HG03432 (cell line): ENCODE measurements around the gene CDC42.
A peak's percentile ranks its signal among the peaks of the same experiment; 100 is the strongest.

Source experiments
- ATAC-seq: cut with Tn5 transposase; IDR thresholded peaks from one replicate; pipeline ENCODE4 v1.9.1; 2021; ENCODE audit warnings: mild to moderate bottlenecking, moderate library complexity; ENCODE audit not compliant: unreplicated experiment

Gene CDC42

DNA sequence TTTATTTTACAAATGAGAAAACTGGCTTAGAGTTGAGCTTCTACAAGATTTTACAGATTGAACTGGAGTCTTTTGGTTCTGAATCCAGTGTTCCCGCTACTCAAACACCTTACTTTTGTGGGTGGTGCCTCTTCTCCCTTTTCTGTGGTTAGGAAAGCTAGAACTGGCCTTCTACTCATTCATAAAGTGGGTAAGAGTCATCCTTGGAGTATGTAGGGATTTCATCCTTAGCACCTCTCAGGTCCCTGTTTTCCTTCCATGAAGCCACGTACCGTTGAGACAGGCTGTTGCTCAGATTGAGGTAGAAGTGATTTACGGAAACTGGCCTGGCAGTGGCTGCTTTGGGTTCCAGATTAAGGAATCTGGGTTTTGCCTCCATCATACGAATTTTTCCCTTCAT, 54.6 kb downstream of the CDC42 start:
- no peak for ATAC-seq

DNA sequence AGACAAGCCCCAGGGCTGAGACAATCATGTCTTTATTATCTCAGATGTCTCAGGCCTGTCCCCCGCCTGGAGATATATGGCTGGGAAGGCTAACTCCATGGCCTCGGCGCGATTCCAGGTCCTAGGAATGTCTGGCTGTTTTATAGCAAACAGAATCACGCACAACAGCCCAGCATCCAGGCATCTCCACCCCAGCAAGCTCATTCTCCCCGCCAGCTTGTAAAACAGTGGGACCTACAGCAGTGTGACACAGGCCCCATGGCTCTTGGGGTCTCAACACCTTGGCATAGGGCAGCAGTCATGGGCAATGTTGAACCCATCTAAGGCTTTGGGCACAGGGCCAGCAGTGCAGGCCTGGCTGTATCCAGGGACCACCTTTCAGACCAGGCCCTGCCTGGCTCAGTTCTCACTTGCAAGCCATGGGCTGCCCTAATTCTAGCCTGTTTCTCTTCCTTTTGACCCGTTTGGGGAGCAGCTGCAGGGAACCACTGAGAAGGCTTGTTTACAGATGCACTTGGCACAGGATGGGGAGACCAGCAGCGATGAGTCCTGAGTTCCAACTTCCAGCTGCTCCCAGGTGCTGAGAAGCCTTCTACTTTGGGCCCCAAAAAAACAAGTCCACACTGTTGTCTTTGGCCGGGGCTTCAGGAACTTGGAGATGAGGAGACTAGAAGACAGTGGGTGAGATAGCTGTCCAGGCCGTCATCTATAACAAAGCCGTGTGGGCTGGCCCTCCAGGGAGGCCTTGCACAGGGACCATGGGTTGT, 56.0 kb downstream of the CDC42 start:
- ATAC-seq = no peak

DNA sequence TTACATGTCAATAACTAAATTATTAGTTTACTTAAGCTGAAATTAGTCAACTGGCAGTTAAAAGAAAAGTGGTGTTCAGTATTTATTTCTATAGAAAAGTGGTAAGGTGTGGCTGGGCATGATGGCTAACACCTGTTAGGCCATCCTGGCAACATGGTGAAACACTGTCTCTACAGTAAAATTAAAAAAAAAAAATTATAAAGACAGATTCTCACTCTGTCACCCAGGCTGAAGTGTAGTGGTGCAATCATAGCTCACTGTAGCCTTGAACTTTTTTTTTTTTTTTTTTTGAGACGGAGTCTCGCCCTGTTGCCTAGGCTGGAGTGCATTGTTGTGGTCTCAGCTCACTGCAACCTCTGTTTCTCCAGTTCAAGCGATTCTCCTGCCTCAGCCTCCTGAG, 57.5 kb downstream of the CDC42 start:
- no peak for ATAC-seq

GRCh38 chr1:22111115-22111514, 58.6 kb downstream of the CDC42 start:
- ATAC-seq = no peak

- ATAC-seq = no peak
These were observed 59.1 kb downstream of the CDC42 start for GRCh38 chr1:22111620-22112019.

- no peak for ATAC-seq
These were observed 60.0 kb downstream of the CDC42 start for GRCh38 chr1:22112554-22112953.

GRCh38 chr1:22114083-22115012, 61.8 kb downstream of the CDC42 start:
- ATAC-seq = no peak

DNA sequence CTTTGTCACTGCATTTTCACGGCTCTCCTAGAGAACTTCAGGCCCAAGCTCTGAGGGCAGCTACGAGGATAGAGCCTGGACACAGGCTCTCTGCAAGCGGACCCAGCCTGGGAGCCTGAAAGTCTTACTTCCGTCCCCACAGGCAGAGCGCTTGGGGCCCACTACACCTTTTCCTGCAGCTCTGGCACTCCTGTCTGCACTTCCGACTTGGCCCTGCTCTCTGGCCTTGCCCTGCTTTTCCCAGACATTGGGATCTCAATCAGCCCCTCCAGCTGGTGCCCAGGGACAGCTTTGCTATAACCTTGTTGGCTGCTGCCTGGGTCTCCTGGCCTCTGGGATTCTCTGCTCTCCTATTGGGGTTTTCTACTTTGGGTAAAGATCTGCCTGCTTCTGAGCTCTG, 62.8 kb downstream of the CDC42 start:
- no peak for ATAC-seq

- ATAC-seq = no peak
These were observed 64.7 kb downstream of the CDC42 start for GRCh38 chr1:22117238-22117637.

GRCh38 chr1:22117851-22118250, 65.3 kb downstream of the CDC42 start:
- no peak for ATAC-seq

- peak; percentile 6 for ATAC-seq
These were observed 65.9 kb downstream of the CDC42 start for GRCh38 chr1:22118291-22118992.

GRCh38 chr1:22119626-22120468, 67.3 kb downstream of the CDC42 start:
- no peak for ATAC-seq

DNA sequence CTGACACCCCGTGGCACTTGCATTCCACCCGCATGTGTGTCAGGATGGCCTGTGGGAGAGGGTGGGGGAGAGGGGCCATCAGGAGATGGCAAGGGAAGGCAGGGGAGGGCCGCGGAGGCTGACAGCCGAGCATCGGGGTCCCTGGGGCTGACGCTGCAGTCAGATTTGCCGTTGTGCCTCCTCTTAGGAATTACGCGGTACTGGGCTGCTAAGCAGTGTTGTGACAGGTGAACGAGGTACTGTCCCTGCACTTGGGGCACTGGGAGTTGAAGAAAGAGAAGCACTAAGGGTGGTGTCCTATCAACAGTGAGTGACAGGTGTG, 67.9 kb downstream of the CDC42 start:
- ATAC-seq = no peak

- ATAC-seq = no peak
These were observed 69.0 kb downstream of the CDC42 start for GRCh38 chr1:22121421-22121911.

DNA sequence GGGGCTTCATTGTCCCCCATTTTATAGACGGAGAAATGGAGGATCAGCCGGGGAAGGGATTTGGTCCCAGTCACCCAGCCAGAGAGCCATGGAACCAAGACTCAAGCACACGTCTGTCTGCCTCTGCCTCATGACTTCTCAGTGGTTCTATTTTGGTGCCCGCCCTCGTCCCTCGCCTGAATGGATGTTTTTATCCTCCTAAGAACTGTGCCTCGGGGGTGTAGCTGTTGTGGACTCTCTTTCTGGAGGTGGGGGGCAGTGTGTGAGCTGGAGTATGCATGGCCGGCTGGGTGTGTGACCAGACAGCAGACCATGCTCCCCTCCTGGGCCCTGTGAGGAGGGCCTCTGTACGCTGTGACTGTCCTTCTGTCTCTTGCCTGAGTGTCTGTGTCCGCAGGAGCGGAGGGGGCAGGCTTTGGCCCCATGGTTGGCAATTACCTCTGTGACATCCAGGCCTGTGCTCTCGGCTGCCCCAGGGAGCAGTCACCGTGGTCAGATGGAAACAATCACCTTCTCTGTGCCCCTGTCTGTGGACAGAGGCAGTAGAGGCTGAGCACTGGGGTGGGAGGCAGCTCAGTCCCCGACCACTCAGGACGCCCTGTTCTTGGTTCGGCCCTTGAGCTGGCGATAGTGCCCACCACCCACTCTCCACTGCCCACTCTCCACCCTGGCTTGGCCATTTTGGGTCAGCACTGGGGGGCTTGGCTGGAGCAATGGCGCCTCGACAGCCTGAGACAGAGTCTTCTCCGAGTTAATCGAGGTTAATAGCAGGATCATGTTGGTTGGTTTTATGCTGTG, 70.0 kb downstream of the CDC42 start:
- ATAC-seq = no peak

DNA sequence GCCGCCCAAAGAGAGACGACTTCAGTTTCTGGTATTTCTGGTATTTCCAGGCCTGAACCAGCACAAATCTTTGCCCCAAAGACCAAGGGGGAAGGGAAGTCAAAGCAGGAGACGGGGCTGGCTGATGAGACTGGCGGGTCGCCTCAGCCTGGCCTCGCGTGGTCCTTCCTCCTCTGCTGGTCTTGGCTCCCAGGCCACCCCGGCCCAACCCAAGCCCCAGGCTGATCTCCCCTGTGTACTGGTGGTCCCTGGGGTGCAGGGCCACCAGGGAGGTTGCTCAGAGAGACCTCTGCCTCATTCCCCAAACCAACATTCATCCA, 70.5 kb downstream of the CDC42 start:
- no peak for ATAC-seq

DNA sequence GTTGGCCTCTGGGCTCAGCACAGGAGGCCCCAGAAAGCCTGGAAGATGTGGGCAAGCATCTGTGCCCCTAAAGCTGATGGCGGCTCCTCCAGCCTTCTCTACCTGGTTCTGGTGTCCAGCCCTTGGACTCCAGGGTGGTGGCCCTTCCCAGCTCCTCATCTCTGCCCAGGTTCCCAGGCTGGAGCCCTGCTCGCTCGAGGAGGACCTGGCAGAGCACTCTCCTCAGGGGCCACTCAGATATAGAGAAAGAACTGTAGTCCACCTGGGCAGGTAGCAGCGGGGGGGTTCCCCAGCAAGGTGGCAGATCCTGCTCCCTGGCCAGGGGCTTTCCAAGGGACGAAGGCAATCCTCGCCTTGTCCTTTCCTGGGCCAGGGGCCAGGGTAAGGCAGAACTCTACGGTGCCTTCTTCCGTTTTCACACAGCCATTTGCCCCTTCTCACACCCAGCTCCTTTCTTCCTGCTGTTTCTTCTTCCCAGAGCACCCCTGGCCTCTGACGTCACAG, 71.4 kb downstream of the CDC42 start:
- no peak for ATAC-seq

GRCh38 chr1:22124592-22125229, 72.2 kb downstream of the CDC42 start:
- ATAC-seq = no peak

GRCh38 chr1:22126531-22126930, 74.0 kb downstream of the CDC42 start:
- no peak for ATAC-seq
